Stimulated activated CD8-positive, alpha-beta memory T cell treated with anti-CD3 and anti-CD28 coated beads, Interleukin-15, amount 100 ng/mL, for 48 hours (primary cell): Measurements from ENCODE around the gene EHBP1L1.
A peak's percentile ranks its signal among the peaks of the same experiment; 100 is the strongest.

Source experiments
- DNase-seq, 2 donors: peaks; one replicate each; pipeline ENCODE4 v3.0.0-alpha.2; 2020; ENCODE audit warnings: low read depth in 2 of 2

The EHBP1L1 gene

DNA sequence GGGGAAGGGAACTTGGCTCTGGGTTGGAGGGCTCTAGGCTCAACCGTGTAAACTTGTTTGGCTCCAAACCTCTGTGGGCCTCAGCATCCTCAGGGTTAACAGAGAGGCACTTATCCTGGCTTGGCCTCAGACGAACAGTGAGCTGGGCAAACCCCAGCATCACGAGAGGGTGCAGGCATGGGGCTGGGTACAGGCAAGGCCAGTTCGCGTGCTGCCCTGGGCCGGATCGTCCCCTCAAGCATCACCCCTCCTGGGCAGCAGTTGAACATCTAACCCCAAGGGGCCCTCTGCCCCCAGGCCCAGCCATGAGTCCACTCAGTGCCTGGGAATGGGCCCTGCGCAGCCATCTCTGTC lies 1.9 kb downstream of the EHBP1L1 start:
- DNase-seq, result no peak

DNA sequence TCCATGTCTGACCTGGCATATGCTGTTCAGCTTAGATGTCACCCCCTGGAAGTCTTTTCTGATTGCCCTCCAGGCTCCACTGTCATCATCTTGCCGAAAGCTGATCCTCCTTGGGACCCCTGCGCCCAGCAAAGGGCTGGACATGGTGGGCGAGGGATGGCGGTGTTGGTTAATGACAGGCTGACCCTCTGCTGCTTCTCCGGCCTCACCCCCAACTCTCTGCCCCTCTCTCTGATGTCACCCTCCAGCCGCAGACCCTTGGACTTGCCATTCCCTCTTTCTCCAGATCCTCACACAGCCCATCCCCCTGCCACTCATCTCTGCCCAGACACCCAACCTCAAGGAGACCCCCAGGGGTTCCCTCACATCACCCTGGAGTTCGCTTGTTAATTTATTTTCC lies 2.3 kb downstream of the EHBP1L1 start:
- DNase-seq, result no peak

DNA sequence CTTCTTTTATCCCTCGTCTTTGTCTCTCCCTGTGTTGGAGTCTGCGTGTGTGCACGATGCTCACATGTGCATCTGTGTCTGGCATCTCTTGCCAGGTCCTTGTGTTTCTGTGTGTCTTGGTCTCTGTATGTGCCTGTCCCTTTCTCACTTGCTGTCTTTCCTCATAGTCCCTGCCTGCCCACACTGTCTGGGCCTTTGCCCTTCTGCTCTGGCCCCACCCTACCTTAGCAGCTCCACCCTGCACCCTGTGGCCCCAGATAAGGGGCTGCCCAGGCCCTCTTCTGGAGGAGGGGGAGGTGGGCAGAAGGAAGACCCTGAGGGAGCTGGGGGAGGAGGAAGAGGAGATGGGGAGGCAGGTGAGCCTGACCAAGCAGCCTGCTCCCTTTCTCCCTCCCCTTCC lies 2.8 kb downstream of the EHBP1L1 start:
- no peak for DNase-seq

DNA sequence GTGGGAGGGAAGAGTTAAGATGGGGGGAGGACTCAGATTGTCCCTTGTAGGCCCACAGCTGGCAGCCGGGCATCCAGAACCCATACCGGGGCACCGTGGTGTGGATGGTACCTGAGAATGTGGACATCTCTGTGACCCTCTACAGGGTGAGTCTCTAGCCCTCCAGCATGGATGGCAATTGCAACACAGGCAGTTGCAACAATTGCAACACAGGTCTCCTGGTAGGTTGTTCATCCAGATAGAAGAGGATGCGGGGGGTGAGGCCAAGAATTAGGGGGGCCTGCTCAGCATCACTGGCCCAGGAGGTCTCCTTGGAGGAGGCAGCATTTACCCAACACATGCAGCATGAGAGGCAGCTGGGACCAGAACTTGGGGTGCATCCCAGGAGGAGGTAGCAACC lies 3.4 kb downstream of the EHBP1L1 start:
- no peak for DNase-seq

DNA sequence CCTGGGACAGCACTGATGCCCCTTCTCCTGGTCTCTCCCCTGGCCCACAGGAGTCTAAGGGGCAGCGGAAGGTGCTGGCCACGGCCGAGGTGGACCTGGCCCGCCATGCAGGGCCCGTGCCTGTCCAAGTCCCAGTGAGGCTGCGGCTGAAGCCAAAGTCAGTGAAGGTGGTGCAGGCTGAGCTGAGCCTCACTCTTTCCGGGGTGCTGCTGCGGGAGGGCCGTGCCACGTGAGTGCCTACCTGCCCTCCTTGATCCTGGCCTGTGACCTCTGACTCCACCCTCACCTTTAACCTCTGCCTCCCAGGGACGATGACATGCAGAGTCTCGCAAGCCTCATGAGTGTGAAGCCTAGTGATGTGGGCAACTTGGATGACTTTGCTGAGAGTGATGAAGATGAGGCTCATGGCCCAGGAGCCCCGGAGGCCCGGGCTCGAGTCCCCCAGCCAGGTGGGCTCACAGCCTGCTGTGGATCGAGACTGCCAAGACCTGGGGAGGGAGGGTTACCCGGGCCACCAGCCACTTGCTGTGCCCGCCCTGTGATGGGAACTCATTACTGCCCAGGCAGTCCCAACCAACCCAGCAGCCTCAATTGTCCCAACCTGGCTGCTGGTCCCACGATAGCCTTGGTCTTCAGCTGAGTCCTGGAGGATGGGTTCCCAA lies 4.3 kb downstream of the EHBP1L1 start:
- DNase-seq, result no peak

DNA sequence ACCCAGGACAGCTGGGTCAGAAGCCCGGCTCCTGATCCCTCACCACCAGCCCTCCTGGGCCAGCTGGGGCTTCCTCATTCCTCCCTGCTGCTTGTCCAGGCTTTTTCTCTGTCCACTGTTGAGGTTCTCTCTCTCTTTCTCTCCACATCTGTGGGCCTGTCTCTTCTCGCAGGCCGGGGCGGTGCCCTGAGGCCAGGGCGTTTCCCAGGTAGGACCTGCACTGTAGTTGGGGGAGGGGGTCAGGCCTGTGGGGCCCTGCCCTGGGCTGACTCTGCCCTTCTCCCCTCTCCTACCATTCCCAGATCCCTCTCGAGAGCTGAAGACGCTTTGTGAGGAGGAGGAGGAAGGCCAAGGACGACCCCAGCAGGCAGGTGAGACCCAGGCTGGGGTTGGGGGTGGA lies 4.9 kb downstream of the EHBP1L1 start:
- no peak for DNase-seq

DNA sequence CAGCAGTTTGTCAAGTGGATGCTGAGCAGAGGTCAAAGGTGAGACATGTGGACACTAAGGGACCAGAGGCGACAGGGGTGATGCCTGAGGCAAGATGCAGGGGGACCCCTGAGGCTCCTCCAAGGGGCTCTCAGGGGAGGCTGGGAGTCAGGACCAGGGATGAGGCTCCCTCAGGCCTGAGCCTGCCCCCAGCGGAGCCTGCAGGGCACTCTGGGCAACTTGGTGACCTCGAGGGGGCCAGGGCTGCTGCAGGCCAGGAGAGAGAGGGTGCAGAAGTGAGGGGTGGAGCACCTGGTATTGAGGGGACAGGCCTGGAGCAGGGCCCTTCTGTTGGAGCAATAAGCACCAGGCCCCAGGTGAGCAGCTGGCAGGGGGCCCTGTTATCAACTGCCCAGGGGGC lies 6.1 kb downstream of the EHBP1L1 start:
- no peak for DNase-seq

DNA sequence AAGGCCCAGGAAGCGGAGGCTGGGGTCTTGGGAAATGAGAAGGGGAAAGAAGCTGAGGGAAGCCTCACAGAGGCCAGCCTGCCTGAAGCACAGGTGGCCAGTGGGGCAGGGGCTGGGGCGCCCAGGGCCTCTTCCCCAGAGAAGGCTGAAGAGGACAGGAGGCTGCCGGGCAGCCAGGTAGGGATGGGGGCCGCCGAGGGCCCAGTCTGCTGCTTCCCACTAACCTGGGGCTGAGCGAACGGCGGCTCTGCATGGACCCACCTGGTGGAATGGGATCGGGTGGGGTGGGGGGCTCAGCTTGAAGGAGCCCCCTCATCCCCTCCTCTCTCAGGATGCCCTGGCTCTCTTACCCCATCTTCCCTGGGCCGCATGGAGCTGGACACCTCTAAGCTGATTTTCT lies 7.7 kb downstream of the EHBP1L1 start:
- DNase-seq, result no peak

DNA sequence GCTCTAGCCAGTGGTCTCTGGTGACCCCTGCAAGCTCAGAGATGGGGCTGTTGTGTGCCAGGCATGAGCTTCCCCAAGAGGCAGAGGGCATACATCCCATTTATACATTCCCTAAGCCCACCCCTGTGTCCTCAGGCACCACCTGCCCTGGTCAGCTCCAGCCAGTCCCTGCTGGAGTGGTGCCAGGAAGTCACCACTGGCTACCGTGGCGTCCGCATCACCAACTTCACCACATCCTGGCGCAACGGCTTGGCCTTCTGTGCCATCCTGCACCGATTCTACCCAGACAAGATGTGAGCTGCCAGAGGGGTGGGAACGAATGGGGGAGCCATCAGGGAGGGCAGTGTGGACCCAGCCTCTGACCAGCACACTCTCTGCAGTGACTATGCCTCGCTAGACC lies 8.3 kb downstream of the EHBP1L1 start:
- DNase-seq, result no peak

DNA sequence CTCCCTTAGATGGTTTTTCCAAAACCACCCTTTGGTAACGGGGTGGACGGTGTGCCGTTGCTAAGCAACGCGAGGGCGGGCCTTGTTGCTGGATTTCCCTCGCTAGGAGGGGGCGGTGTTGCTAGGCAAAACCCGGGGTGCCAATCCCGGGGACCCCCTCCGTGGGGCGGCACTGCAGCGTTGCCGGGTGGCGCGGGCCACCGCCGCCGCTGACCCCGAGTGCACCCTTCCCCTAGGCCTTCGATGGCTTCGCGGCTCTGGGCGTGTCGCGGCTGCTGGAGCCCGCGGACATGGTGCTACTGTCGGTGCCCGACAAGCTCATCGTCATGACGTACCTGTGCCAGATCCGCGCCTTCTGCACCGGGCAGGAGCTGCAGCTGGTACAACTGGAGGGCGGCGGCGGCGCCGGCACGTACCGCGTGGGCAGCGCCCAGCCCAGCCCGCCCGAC lies 8.9 kb downstream of the EHBP1L1 start:
- no peak for DNase-seq

DNA sequence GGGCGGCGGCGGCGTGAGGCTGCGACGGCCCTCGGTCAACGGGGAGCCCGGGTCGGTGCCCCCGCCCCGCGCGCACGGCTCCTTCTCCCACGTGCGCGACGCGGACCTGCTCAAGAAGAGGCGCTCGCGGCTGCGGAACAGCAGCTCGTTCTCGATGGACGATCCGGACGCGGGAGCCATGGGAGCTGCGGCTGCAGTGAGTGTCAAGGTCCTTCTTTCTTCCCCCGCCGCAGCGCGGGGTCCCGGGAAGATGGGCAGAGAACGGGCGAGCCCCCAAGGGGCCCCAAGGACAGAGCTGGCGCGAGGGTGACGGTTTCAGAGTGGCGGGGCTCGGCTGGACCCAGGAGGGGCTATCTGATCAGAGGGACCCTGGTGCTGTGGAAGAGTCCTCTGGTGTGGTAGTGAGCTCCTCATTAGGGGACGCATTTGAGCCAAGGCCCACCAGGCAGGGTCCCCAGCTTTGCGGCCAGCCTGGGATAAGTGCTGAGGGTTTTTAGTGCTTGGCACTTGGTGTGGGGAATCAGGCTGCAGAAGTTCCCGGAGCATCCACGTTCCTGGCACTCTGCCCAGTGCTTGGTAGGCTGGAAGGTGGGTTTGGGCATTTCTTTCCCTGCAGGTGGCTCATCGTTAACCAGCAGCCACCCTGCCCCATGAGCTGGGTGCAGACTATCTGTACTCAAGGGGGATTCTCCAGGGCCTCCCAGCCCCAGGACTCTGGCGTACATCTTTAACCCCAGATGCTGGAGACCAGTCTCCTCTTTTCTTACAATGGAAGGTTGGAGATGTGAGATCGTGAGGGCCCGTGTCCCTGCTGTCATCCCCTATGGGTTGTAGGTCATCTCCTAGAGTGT lies 9.8 kb downstream of the EHBP1L1 start:
- DNase-seq, result no peak

DNA sequence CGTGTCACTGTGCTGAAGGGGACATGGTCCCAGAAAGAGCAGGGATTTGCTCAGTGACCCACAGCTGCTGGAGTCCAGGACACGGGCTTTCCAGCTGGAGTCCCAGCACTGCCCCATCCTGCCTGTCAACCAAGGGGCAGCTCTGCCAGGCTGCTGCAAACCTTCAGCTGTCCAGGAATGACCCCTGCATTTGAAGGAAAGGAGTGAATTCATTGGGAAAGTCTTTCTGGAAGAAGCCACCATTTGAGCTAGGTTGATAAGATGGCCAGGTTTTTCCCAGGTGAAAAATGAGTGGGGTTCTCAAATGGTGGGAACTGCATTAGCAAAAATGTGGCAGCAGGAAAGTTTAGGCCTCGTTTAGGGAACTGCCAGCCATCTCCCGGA lies 10.4 kb downstream of the EHBP1L1 start:
- no peak for DNase-seq

DNA sequence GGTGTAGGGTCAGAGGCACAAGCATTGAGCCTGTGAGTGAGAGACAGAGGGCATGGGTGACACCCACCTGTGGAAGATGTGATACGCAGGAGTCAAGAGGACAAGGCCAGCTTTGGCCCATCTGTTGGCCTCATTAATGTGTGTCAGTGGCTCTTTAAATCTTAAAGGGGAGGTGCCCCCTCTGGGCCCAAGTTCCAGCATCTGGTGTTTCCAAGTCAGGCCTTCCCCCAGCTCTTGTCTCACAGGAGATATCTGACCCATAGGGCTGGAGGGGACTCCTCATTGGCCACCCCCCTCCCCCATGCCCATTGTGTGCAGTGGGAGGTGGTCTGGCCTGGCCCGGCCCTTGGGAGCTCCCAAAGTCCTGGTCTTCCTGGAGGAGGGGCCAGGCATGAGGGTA lies 10.8 kb downstream of the EHBP1L1 start:
- no peak for DNase-seq

DNA sequence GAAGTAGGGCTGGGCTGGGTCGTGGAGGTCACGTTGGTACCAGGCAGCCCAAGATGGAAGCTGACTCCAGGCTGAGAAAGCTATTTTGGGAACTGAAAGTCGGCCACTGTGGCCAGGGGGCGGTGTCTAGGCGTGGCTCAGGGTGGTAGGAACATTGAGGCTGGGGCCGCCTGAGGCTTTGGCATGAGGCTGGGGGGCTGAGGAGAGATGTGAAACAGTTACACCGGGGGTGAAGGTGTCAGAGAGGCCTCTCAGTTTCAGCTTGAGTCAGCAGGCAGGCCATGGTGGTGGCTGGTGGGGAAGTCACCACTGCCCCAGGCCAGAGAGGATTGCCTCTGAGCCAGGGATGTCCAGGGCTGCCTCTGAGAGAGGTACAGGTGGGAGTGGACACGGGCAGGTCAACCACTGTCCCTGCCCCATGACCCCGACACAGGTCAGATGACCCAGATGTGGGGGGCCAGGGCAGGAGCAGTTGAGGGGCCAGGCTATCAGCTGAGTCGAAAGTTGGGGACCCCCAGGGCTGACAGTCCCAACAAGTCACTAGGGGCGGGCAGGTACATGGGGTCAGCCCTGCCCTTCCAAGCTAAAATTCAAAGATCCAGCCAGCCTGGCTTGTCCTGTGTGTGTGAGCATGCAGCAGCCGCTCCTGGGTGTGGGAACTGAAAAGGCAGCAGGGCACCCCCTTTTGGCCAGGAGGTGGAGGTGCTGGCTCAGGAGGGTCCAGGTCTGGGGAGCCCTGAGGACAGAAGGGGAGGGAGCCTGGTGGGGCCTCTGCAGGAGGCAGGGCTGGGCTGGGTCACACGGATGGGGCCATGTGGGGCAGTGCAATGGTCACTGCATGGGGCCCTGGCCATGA lies 12.6 kb downstream of the EHBP1L1 start:
- peak; percentile 77 to 82 for DNase-seq

DNA sequence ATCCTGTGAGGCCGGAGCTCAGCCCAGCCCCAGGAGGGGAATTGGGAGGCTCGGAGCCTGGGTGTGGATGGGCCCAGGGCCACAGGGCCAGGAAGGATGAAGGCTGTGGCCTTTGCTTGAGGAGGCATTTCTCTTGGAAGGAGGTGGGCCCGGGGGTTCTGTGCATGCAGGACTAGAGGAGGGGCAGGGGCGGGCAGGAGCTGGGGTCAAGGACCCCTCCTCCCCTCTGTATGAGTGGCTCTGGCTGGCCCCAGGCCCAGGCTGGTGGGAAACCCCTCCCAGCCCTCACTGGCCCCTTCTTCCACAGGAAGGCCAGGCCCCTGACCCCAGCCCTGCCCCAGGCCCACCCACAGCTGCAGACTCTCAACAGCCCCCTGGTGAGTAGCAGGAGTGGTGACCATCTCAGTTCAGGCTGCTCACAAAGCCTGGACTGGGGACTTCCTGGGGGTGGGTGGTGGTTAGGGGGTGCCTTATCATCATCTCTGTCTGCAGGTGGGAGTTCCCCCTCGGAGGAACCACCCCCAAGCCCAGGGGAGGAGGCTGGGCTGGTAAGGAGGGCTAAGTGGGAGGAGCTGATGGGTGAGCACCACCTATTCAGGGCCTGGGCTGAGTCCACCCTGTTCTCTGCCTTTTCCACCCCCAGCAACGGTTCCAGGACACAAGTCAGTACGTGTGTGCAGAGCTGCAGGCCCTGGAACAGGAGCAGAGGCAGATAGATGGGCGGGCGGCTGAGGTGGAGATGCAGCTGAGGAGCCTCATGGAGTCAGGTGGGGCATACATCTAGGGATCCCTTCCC lies 13.8 kb downstream of the EHBP1L1 start:
- DNase-seq, result peak; percentile 63 to 71

DNA sequence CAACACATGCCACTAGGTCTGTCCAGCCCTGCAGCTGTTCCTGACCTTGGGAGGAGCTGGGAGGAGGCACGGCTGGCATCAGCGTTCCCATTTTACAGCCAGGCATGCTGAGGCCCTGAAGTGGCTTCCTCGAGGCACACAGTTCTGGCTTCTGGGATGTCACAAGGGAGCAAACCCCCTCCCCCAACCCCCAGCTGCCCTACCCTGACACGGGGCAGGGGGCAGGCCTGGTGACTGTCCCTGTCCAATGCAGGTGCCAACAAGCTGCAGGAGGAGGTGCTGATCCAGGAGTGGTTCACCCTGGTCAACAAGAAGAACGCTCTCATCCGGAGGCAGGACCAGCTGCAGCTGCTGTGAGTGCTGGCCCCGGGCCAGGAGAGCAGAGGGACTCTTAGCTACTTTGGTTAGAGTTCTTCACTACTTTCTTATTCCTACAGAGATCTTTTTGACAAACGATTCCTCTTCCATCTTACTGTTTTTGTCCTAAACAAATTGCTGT lies 14.4 kb downstream of the EHBP1L1 start:
- DNase-seq, result no peak

DNA sequence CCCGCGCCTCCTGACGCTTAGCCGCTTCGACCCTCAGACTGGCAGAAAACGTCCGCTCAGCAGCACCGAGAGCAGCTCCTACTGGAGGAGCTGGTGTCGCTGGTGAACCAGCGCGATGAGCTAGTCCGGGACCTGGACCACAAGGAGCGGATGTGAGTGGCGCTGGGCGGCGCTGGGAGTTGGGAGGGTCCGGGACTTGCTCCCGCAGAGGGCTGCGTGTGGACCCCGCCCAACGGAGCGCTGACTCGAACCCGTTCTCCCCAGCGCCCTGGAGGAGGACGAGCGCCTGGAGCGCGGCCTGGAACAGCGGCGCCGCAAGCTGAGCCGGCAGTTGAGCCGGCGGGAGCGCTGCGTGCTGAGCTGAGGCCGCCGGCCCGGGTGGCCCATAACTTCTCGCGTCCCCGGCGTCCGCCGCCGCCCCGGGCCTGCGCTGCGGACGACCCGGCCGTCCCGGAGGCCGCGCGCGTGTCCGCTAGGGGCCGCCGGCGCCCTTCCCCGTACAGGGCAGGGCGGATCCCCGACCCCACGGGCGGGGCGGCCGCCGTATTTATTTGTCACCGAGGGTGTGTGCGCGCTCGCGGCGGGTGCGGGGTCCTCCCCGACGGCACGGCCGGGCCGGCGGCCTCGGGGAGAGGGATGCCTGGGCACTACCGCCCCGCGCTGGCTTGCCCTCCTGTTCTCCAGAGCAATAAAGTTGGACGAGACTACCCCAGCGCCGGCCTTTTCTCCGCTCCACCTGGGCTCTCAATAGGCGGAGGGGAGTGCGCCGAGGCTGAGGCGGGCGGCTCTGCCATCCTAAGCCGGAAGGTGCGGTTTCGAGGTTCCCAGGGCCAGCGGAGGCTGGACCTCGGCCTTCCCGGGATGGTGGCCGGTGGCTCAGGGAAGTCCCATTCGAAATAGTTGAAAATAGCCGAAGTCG lies 16.3 kb downstream of the EHBP1L1 start:
- no peak for DNase-seq

DNA sequence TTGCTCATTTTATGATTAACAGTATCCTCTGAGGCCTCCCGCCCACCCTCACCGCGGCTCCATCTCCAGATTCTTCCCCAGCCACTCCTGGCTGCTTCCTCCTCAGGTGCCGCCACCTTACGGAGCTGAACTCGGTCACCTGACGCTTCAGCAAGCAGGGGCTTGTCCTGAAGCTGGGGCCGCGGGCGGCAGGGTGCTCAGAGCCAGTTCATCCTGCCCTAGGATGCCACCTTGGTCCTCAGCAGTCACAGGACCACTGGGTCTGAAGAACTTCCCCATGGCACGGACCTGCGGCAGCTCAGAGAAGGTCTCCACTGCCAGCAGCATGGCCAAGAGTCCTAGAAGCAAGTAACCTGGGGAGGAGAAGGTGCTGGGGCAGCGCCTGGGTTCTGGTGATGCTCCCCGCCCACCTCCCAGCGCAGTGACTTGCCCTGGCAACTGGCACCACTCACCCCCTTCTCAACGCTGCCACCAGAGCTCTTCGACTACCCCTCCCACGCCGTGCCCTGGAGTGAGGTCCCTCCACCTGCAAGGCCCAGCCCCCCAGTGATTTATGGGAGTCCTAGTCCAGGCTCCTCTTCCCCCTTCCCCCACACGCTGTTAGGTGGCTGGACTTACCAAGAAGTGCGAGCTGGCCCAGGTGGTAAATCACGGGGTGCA lies 17.1 kb downstream of the EHBP1L1 start:
- DNase-seq, result no peak

DNA sequence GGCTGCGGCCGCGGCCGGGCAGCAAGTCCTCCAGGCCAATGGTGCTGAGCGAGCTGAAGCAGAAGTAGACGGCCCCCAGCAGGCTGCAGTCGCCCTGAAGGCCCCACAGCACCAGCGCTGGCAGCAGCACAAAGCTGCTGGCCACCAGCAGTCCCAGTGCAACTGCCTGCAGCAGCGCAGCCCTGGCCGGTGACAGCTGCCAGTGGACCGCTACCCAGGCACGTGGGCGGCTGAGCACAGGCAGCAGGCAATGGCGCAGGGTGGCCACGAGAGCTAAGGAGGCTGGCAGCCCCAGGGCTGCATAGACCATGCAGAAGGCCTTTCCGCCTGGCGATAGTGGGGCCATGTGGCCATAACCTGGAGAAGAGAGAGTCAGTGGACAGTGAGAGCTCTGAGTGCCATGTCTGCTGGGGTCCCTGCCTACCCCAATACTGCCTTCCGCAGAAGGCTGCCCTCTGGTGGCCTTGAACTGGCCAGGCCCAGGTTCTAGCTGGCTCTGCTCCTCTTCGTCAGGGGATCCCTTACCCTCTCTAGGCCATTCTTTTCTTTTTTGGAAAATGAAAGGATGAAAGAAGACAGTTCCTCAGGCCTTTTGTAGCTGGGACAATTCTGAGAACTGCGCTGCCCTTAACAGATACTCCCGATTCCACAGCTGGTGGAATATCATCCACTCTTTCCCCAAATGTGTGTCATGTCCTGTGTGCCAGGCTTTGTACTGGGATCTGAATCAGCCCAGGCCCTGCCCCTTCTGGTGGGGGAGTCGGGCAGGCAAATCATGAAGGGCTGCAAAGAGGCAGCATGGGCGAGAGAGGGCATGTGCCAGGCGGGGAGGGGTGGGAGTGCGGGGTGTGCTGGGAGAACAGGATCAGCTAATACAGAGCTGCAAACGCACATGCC lies 17.9 kb downstream of the EHBP1L1 start:
- DNase-seq, result no peak
